Measurements from ENCODE around the gene ARHGAP6.

The ARHGAP6 gene

DNA sequence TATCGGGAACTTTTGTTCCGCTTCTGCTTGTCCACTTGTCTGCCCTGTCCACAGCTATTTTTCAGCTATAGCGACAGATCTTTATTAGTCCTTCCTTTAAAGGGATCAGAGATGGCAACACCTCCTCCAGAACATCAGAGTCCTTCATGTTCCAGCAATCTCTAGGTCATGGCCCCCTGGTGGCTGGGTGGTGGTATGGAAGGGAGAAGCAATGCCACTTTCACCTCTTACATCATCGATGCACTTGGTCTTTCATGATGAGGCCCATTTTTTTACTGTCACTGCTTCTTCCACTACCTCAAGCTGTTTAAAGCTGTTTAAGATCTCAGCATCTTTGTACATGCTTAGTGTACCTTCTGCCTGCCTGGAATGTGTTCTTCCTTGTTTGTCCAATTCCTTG lies 106.7 kb downstream of the ARHGAP6 start:
- no peak for DNase-seq (ENCODE audit: low read depth)
- H3K4me3 ChIP-seq (ENCODE audit: low read length), result no peak overlapping the region
- TF ChIP-seq, protein P1, sequence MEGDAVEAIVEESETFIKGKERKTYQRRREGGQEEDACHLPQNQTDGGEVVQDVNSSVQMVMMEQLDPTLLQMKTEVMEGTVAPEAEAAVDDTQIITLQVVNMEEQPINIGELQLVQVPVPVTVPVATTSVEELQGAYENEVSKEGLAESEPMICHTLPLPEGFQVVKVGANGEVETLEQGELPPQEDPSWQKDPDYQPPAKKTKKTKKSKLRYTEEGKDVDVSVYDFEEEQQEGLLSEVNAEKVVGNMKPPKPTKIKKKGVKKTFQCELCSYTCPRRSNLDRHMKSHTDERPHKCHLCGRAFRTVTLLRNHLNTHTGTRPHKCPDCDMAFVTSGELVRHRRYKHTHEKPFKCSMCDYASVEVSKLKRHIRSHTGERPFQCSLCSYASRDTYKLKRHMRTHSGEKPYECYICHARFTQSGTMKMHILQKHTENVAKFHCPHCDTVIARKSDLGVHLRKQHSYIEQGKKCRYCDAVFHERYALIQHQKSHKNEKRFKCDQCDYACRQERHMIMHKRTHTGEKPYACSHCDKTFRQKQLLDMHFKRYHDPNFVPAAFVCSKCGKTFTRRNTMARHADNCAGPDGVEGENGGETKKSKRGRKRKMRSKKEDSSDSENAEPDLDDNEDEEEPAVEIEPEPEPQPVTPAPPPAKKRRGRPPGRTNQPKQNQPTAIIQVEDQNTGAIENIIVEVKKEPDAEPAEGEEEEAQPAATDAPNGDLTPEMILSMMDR (conservative IDR thresholded peaks at IDR 0.05; ENCODE audit: low read length), result no peak; the same call in 1 of the 2 replicates

DNA sequence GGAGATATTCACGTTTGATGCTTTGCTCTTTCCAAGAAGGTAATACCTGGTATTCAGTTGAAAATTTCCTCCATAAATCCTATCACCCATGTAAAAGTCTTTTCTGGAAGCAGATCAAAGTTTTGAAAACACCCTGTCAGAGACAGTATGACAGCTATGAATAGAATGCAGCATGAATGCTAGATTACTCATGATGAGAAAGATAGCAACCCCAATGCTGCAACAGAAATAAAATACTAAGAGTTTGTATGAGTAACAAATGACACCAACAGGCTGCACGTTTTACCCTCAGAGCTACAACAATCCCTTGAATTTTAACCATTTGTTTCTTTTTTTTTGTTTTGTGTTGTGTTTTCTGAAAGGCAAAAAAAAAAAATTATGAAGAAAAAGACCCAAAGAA lies 108.6 kb downstream of the ARHGAP6 start:
- DNase-seq (ENCODE audit: low read depth), result peak; percentile 60
- TF ChIP-seq, protein P1 (conservative IDR thresholded peaks at IDR 0.05; ENCODE audit: low read length), result no peak
- H3K4me3 ChIP-seq (ENCODE audit: low read length), result no peak overlapping the region

DNA sequence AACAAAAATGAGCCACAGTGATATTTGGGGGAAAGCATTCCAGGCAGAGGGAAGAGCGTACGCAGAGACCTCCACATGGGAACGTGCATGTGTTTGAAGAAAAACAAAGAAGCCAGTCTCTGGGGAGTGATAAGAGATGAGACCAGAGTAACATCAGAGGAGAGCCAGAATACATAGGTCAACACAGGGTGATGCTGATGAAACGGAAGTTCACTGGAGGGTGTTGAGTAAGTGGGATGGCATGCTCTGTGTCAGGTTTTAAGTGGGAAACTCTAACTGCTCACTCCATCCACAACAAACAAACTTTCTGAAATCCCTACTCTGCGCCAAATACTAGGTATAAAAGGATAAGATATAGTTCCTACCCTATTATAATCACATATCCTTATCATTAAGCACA lies 110.0 kb downstream of the ARHGAP6 start:
- DNase-seq (ENCODE audit: low read depth), result peak; percentile 27
- no peak overlapping the region for H3K4me3 ChIP-seq (ENCODE audit: low read length)
- TF ChIP-seq, protein P1 (conservative IDR thresholded peaks at IDR 0.05; ENCODE audit: low read length), result no peak

DNA sequence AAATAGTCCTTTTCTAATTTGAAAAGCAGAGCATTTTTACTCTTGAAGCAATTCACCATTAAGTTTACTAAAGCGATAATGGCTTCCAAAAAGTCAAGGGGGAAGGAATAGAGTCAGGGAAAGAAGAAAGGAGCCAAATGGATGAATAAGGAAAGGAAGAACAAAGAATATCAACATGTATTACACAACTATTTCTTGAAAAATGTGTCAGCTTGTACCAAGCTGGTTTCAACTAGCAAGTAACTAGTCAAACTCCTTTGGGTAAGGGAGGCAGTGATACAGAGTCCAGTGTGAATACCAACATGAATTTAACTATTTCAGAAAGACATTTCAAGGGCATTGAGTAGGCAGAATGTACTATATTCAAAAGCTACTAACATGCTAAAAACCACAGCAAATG lies 112.1 kb downstream of the ARHGAP6 start:
- no peak overlapping the region for H3K4me3 ChIP-seq (ENCODE audit: low read length)
- no peak for DNase-seq (ENCODE audit: low read depth)
- TF ChIP-seq, protein P1 (conservative IDR thresholded peaks at IDR 0.05; ENCODE audit: low read length), result no peak

DNA sequence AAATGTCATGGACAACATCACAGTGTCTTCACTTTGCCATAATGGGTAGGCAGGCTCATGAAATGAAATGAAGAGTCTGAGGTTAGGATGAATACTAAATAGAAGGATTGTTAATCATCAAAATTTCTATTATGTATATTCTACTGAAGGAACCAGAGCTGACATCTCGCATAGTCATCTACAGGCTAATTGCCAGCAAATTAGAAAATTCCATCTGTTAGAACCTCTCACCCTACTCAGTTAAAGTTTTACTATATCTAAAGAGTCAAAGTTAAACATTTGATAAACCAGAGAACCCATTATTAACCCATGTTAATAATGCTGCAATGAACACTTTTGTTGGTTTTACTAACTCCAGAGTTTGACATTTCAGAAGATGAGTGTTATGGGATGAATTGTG lies 114.6 kb downstream of the ARHGAP6 start:
- DNase-seq (ENCODE audit: low read depth), result no peak
- no peak overlapping the region for H3K4me3 ChIP-seq (ENCODE audit: low read length)
- TF ChIP-seq, protein P1 (conservative IDR thresholded peaks at IDR 0.05; ENCODE audit: low read length), result no peak

DNA sequence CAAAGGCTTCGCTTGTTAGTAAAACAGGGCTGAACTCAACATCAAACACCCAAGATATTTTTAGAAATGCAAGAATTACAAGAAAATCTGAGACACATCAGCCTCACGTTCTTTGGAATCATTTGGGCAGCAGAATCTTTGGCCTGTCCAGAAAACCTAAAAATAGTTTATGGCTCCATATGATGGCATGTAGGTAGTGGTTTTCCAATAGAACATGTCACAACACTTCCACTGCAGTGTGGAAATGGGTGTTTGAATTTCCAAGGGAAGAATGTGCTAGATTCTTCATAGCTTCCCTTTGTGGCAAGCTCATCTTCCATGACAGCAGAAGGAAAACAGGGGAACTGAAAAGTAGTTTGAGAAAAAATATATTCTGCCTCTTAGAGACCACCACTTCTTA lies 118.8 kb downstream of the ARHGAP6 start:
- TF ChIP-seq, protein P1 (conservative IDR thresholded peaks at IDR 0.05; ENCODE audit: low read length), result no peak
- DNase-seq (ENCODE audit: low read depth), result no peak
- no peak overlapping the region for H3K4me3 ChIP-seq (ENCODE audit: low read length)

DNA sequence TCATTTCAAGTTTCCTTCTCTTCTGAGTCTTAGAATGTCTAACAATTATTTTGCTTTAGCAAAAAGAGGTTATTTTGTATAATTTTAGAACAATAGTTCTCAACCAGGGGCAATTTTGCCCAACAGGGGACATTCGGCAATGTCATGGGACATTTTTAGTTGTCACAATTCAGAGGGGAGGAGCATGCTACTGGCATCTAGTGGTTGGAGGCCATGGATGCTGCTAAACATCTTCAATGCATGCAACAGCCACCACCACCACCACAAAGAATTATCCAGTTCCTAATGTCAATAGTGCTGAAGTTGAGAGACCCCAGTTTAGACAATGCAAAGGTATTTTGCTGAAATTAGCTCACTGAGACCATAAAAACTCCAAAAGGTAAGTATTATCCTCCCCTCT lies 122.5 kb downstream of the ARHGAP6 start:
- no peak for DNase-seq (ENCODE audit: low read depth)
- TF ChIP-seq, protein P1 (conservative IDR thresholded peaks at IDR 0.05; ENCODE audit: low read length), result no peak
- no peak overlapping the region for H3K4me3 ChIP-seq (ENCODE audit: low read length)
